Right forelimb (tissue), 1 donor: ENCODE data around the gene PTGR3.

Source experiments
- DNase-seq: peaks from one replicate; pipeline ENCODE4 v3.0.0-alpha.2; 2018

PTGR3 gene

GRCh38 chr18:75234901-75235300 lies 26.0 kb upstream of the PTGR3 start:
- no peak for DNase-seq

- DNase-seq = no peak
Observed at GRCh38 chr18:75231053-75231406, 22.1 kb upstream of the PTGR3 start.

- no peak for DNase-seq
Observed at GRCh38 chr18:75230163-75231052, 21.5 kb upstream of the PTGR3 start.

GRCh38 chr18:75229437-75229836 lies 20.5 kb upstream of the PTGR3 start:
- no peak for DNase-seq

- DNase-seq = no peak
Observed at GRCh38 chr18:75228967-75229366, 20.0 kb upstream of the PTGR3 start.

DNA sequence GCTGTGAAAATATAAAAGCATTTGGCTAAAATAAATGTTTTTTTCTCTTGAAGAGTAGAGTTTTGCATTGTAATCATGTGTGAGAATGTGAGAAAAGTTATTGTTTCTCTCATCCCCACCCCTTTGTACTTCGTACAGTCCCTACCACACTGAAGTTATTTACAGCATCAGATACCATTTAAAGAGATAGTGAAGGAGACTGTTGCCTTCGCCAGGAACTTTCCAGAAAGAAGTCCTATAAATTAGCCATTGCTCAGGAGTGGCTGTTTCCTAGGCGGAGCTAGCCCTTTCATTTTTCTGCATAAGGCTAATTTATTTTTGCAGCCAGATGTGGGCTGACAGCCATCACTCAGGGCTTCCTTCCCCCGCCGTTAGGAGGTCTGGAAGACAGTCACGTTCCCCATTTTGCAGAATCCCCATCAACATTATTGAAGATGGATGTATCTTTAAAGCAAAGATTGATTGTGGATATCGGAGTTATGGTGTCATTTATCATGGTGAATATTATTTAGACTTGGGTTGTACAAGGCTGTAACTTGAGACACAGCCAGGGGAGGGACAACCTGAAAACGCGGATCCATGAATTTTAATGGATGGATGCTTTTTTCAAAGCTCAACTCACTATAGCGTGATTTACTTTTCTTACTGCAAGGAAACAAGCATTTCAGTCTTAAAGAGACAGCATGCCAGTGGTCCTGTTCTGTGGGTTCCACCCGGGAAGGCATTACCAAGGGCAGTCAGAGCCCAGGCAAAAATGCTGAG lies 18.8 kb upstream of the PTGR3 start:
- no peak for DNase-seq

DNA sequence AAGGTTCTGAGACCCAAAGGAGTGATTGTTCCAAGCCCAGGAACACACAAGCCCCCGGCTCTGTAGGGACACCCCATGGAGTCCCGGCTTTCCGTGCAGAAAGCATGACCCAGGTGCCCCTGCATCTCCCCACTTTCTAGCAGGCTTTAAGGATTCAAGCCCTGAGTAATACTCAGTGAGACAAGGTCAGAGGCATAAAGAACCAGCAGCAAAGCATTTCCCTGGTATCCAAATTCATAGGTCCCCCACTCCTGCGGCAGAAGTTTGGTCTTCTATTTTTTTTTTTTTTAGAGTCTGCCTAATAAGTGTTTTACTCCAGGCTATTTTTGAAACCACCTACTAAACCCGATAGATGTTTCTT lies 18.0 kb upstream of the PTGR3 start:
- DNase-seq = no peak

- DNase-seq = no peak
Observed at GRCh38 chr18:75226286-75226955, 17.5 kb upstream of the PTGR3 start.

GRCh38 chr18:75223687-75224347 lies 14.9 kb upstream of the PTGR3 start:
- DNase-seq = no peak

- DNase-seq = no peak
Observed at GRCh38 chr18:75222407-75222806, 13.5 kb upstream of the PTGR3 start.

- no peak for DNase-seq
Observed at GRCh38 chr18:75221897-75222296, 13.0 kb upstream of the PTGR3 start.

- DNase-seq = no peak
Observed at GRCh38 chr18:75221397-75221796, 12.5 kb upstream of the PTGR3 start.

DNA sequence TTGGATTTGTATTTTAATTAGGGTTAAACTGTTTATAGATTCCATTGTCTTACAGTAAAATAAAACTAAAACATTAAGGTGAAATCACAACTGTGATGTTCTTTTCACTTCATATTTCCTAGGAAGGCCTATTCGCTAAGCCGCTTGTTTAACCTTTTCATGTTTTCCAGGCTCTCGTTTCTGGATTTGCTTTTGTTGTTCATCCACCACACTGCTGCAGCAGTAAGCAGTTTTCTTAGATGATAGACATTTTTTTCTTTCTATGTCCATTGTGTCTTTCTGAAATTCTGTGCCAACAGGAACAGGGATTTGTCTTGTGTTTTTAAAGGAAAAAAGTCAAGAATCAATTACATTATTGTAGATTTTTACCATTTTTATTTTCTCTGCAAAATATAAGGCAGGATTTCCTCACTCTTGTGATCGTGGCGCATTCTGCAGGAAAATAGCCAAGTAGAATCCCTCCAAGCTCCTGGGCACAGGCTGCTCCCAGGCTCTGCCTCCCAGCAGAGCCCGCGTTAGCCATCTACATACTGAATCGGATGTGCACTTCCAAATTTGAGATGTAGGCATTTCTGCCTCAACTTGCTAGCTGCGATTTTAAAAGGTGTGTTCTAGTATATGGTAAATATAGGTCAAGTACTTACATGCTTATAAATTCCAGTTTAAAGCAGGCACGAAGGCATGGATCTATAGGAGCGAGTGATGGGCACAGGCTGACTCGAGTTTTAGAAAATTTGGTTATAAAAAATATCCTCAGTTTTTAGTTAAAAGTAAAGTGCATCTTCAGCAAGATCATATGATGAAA lies 11.8 kb upstream of the PTGR3 start:
- DNase-seq = no peak

- no peak for DNase-seq
Observed at GRCh38 chr18:75219745-75220375, 10.9 kb upstream of the PTGR3 start.

DNA sequence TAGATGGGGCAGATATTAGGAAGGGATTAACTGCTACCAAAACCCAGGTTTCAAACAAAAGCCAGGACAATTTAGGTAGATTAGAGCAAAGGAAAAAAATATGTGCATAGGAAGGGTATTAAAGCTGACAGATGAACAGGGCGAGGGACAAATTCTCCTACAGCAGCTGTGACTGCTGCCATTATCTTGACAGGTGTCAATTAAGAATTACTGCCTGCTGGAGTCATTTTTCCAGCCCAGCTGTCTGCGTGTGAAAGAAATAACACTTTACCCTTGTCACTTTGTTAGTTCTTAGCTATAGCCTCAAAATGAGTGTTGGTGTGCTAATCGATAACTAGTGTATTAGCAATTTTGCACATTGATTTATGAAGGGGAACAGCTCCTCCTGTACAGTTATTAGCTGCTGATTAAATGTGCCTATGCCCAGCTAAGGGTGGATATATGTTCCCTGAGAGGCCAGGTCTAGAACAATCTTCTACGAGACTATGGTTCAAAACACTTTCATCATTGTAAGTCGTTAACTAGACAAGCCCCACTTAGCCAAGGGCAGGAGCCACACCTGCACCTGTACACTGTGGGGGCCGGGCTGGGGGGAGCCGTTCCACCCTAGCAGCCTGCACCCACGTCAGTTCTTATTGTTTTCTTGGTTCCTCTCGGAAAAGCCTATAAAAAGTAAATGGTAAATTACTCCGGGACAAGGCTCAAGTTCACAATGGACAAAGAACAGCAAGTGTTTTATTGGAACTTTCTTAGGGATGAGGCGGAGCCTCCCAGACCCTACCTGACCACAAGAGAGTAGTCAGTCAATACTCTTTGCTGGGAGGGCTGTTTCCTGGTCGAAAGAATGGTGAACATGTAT lies 9.4 kb upstream of the PTGR3 start:
- no peak for DNase-seq

DNA sequence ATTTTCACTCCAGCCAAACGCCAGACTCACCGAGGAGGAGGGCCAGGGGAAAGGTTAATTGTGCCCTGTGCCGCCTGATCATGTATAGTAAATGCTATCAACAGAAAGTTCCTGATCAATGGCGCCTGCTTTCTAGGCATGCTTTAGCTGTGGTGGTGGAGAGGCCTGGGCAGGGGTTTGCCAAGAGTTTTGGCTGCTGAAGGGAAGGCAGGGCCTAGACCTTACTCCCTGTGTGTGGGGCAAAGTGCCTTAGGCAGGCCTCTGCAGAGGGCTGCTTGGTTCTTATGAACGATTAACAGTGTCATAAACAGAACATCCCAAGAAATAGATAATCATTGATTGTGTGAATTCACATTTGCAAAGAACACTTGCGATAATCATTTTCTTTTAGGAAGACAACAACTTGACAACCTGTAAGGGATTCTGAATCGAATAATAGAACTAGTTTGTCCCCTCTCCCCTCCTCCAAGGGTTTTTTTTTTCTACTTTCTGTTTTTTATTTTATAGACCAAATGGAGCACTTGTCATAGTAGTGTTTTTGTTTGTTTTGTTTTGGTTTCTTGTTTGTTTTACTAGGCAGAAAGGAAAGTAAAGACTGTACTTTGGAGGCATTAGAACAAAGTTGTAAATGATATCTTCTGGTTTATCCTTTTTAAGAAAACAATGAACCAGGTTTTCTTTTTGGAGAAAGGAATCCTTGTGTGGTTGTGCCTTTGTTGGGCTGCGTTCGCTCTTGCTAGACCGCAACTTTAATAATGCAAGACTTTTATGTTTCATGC lies 8.2 kb upstream of the PTGR3 start:
- no peak for DNase-seq

- DNase-seq = no peak
Observed at GRCh38 chr18:75216212-75216910, 7.4 kb upstream of the PTGR3 start.

DNA sequence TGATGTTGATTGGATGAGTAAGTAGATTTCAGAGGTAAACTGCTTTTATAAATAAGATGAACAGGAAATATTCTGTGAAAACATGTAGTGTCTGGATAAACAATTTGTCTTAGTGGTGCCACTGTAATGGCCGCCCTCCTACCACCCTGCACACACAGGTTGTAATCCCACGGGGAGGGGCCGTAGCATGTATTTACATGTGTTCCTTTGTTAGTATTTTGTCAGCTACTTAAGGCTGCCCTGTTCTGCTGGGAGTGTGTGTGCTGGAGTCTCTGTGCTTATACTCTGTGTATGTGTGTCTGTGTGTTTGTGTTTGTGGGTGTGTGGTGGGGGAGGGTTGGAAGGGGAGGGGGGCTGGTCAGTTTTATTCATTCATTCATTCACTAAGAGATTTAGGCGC lies 6.7 kb upstream of the PTGR3 start:
- DNase-seq = no peak

- DNase-seq = no peak
Observed at GRCh38 chr18:75214766-75215510, 6.0 kb upstream of the PTGR3 start.
